Urothelium cell line (cell line): ENCODE data around the gene SH3PXD2B.
"Not testable (repeated sequence)": the region's sequence is repeated elsewhere in the genome, so short reads cannot be mapped to it uniquely, and the experiment has no call there.

Experiments used
- DNase-seq: peaks from one replicate; pipeline ENCODE4 v3.0.0; 2011; ENCODE audit warnings: low spot score, mixed read lengths
- FAIRE-seq: peaks from 2 replicates; lab custom pipeline; 2011; peaks lifted over from hg19 to GRCh38; lab: Jason Lieb, UNC

Gene SH3PXD2B

DNA sequence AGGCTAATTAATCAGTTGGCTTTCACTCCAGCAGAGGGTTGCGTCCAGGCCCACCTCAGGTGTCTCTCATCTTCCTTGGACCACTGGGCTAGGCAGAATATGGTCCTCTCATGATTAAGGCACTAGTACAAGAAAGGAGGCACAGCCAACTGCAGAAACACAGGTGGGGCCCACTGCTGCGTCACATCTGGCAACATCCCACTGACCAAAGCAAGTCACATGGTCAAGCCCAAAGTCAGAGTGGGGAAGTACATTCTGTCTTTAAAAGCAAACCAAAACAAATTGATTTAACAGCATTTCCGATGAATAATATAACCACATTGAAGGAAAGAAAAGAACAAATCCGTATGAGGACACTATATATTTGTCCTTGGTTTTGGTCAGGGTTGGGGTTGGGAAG lies 142.7 kb downstream of the SH3PXD2B start:
- FAIRE-seq (no peak), DNase-seq (no peak)

DNA sequence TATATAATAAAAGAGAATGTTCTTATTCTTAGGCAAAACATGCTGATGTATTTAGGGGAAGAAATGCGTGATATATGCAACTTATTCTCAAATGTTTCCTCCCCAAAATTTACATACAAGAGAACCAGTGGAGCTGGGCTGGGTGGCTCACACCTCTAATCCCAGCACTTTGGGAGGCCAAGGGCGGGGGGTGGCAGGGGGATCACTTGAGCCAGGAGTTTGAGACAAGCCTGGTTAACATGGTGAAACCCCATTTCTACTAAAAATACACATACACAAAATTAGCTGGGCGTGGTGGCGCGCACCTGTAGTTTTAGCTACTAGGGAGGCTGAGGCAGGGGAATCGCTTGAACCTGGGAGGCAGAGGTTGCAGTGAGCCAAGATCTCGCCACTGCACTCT lies 143.3 kb downstream of the SH3PXD2B start:
- no peak for FAIRE-seq
- no peak for DNase-seq

GRCh38 chr5:172305380-172305779 lies 148.9 kb downstream of the SH3PXD2B start:
- no peak for DNase-seq
- no peak for FAIRE-seq

DNA sequence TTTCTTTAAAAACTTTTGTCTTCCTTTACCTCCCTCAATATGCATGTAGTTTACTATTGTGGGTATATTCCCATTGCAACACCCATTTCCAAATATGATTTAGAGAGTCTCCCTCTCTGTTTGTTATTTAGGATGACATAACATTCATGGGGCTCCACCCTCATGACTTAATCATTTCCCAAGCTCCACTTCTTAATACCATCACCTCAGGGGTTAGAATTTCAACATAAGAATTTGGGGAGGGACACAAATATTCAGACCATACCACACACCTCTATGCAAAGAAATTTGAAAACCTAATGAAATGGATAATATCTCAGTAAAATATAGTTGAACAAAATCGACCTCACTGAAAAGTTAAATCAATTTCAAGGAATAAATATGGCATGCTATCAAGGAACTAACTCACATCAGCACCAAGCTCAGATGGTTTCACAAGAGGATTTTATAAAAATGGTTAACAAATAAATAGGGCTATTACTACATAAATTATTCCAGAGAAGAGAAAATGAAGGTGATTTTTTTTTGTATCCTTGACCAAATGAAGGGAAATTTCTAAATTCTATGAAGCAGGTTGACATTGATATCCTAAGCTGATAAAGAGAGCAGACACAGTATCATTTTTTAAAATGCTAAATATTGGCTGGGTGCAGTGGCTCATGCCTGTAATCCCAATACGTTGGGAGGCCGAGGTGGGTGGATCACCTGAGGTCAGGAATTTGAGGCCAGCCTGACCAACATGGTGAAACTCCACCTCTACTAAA lies 150.6 kb downstream of the SH3PXD2B start:
- DNase-seq (no peak), FAIRE-seq (no peak)

- FAIRE-seq (no peak), DNase-seq (no peak)
These were observed 151.2 kb downstream of the SH3PXD2B start for GRCh38 chr5:172303162-172303561.

DNA sequence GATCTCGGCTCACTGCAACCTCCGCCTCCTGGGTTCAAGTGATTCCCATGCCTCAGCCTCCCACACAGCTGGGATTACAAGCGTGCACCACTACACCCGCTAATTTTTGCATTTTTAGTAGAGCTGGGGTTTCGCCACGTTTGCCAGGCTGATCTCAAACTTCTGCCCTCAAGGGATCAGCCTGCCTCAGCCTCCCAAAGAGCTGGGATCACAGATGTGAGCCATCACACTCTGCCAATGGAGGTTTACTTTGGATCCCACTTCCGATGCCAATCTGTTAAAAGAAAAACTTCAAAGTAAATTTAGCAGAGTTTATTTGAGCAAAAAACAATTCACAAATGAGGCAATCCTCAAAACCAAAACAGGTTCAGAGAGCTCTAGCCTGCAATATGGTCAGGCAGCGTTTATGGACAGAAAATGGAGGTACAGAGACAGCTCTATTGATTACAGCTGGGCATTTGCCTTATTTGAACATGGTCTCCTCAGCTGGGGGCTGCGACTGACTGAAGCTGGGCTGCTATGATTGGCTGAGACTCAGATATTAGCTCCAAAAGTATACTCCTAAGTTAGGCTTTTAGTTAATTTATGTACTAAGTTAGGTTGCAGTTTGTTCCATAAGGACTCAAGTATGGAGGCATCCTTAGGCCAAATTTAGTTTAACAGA lies 152.1 kb downstream of the SH3PXD2B start:
- DNase-seq: no peak
- FAIRE-seq: no peak

DNA sequence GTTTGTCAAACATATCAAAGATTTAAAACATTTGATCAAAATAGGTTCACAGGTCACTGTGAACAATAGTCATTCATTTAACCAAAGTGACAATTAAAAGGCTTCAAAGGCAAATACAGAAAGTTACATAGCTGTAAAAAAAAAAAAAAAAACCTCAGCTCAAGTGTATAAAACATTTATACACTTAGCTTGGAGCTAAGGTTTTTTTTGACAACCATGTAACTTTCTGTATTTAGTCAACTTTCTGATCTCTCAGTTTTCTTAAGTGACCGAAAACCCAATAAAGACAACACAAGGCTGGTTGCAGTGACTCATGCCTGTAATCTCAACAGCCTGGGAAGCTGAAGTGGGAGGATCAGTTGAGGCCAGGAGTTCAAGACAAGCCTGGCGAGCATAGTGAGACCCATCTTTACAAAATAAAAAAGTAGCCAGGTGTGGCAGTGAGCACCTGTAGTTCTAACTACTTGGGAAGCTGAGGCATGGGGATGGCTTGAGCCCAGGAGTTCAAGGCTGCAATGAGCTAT lies 154.3 kb downstream of the SH3PXD2B start:
- DNase-seq (no peak), FAIRE-seq (no peak)

- DNase-seq (no peak), FAIRE-seq (no peak)
These were observed 159.5 kb downstream of the SH3PXD2B start for GRCh38 chr5:172294831-172295230.

DNA sequence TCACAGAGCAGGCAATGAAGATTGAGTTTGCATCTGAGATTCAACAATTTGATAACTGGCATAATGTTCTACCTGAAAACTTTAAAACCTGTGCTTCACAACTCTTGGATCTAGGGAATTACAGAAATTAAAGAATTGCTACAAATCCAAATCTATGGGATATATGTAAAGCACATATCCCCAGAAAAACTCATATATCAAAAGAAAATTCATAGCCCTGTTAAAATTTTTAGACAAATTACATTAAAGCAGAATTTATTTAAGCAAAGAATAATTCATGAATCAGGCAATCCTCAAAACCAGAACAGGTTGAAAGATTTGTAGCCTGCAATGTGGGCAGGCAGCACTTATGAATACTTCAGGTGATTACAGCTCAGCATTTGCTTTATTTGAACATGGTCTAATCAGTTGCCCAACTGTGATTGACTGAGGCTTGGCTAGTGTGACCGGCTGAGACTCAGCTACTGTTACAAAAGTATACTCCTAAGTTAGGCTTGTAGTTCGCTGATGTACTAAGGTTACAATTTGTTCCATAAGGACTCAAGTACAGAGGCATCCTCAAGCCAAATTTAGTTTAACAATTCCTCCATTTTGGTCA lies 160.5 kb downstream of the SH3PXD2B start:
- no peak for DNase-seq
- FAIRE-seq: no peak

DNA sequence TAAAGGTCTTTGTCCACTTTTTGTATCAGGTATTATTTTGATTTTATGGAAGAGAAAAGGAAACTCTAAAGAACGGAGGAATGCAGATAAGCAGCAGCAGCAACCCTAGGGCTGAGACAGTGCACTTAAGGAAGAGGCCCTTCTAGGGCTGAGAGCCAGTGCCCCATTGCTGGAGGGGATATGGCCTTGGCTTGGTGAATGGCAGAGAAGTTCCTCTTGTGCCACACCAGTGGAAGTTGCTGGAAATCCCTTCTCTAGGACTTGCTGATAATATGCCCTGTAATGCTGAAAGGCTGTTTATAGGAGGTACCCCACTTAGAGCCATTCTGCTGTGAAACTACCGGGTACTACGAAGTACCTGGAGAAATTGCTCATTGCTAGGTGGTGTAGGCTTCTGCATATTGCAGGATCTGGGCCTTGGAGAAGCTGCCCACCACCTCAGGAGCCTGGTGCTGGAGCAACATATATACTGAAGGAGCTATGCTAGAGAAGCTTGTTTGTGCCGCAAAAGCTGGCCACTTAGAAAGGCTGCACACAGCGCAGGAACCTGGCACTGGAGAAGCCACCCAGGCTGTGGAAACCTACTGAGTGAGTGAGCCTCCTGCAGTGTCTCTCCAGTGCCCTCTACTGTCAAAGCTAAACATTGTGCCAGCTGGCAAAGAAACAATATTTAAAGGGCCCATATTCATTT lies 161.1 kb downstream of the SH3PXD2B start:
- FAIRE-seq (no peak), DNase-seq (peak; percentile 71)

- not testable (repeated sequence) for DNase-seq, FAIRE-seq
These were observed 162.5 kb downstream of the SH3PXD2B start for GRCh38 chr5:172291837-172292236.

DNA sequence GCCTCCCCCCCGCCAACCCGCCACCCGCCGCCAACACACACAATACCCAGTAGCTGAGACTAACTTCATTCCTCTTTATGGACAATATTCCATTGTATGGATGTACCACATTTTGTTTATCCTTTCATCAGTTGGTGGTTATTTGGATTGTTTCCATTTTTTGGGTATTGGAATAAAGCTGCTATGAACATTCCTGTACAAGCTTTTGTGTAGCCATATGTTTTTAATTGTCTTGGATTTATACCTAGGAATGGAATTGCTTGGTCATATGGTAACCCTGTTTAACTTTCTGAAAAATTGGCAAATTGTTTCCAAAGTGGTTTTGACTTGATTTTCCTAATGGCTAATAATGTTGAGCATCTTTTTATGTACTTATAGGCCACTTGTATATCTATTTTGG lies 165.9 kb downstream of the SH3PXD2B start:
- DNase-seq (no peak), FAIRE-seq (no peak)

DNA sequence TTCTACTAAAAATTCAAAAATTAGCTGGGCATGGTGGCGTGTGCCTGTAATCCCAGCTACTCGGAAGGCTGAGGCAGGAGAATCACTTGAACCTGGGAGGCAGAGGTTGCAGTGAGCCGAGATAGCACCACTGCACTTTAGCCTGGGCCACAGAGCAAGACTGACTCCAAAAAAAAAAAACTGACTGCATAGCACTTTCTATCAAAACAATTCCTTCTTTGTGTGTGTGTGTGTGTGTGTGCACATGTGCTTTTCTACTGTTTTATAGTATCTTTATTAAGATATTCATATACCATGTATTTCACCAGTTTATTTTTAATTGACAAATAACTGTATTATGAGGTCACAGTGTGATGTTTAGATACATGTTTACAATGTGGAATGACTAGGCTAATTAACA lies 167.2 kb downstream of the SH3PXD2B start:
- DNase-seq, FAIRE-seq: not testable (repeated sequence)

- FAIRE-seq: no peak
These were observed 168.8 kb downstream of the SH3PXD2B start for GRCh38 chr5:172285226-172286143.

GRCh38 chr5:172284611-172284980 lies 169.7 kb downstream of the SH3PXD2B start:
- DNase-seq: no peak
- FAIRE-seq: no peak

More at GRCh38 chr5:172285226-172286143, 168.8 kb downstream of the SH3PXD2B start:
- no peak for DNase-seq

DNA sequence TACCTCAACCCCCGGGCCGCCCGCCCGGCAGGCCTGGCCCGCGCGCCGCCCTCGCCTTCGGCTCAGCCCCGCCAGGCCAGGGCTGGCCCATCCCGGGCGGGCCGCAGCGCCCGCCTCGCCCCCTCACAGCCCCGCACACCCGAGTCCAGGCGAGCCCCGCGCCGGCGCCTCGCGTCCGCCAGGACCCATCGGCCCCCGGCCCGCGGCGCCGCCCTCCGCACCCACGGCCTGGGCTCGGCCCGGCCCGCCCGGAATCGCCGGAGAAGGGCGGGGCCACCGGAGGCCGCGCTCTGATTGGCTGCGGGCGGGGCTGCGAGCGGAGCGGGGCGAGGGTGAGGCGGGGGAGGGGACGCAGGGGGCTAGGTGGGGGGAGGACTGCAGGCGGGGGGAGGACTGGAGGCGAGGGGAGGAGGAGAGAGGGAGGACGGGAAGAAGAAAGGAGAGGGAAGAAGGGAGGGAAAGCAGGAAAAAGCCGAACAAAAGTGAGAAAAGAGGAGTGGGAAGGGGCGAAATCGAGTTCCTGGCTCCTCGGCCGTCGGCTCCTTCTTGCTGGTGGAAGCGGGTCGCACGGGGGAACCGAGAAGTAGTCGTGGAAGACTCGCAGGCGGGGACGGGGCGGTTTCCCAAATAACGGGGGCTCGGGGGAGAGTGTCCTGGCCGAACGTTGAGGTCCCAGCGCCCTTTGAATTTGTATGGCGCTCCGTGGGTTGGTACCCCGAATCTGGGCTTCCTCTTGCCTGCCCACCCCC lies 170.3 kb downstream of the SH3PXD2B start:
- DNase-seq (peak; percentile 97), FAIRE-seq (peak; percentile 76)

GRCh38 chr5:172283020-172283861 lies 171.1 kb downstream of the SH3PXD2B start, which contains the start of gene UBTD2:
Gene UBTD2, minus strand, starts transcription at chr5:172283764. Its CDS starts 99 bp downstream, at chr5:172283665.
- no peak for FAIRE-seq
- DNase-seq: peak; percentile 91

GRCh38 chr5:172282272-172283019 lies 171.9 kb downstream of the SH3PXD2B start:
- DNase-seq (no peak), FAIRE-seq (no peak)
